Adipocyte (in vitro differentiated cells): ENCODE data around the gene KCNIP1.

Experiments used
- DNase-seq: peaks from one replicate; pipeline ENCODE4 v3.0.0-alpha.2; 2015; ENCODE audit warnings: low read depth
- H3K27me3 ChIP-seq: replicated peaks from 2 replicates; pipeline ENCODE4 v1.7.0; 2013; ENCODE audit warnings: mild to moderate bottlenecking, low read length, moderate library complexity; ENCODE audit not compliant: control insufficient read depth, insufficient read depth
- H3K36me3 ChIP-seq: 2 replicates; pipeline ENCODE4 v1.7.0; 2013; ENCODE audit warnings: low read length, mild to moderate bottlenecking, moderate library complexity; ENCODE audit not compliant: control insufficient read depth, insufficient read depth, severe bottlenecking
- H3K4me1 ChIP-seq: 2 replicates; pipeline ENCODE4 v1.7.0; 2013; ENCODE audit warnings: mild to moderate bottlenecking, low read length, moderate library complexity; ENCODE audit not compliant: control insufficient read depth, insufficient read depth
- H3K4me3 ChIP-seq: 2 replicates; pipeline ENCODE4 v1.7.0; 2013; ENCODE audit warnings: mild to moderate bottlenecking, low read length, moderate library complexity
- H3K9ac ChIP-seq: 2 replicates; pipeline ENCODE4 v1.7.0; 2013; ENCODE audit warnings: mild to moderate bottlenecking, low read length, moderate library complexity
- H3K9me3 ChIP-seq: 2 replicates; pipeline ENCODE4 v1.7.0; 2013; ENCODE audit warnings: mild to moderate bottlenecking, low read length, moderate library complexity; ENCODE audit not compliant: control insufficient read depth

The KCNIP1 gene

DNA sequence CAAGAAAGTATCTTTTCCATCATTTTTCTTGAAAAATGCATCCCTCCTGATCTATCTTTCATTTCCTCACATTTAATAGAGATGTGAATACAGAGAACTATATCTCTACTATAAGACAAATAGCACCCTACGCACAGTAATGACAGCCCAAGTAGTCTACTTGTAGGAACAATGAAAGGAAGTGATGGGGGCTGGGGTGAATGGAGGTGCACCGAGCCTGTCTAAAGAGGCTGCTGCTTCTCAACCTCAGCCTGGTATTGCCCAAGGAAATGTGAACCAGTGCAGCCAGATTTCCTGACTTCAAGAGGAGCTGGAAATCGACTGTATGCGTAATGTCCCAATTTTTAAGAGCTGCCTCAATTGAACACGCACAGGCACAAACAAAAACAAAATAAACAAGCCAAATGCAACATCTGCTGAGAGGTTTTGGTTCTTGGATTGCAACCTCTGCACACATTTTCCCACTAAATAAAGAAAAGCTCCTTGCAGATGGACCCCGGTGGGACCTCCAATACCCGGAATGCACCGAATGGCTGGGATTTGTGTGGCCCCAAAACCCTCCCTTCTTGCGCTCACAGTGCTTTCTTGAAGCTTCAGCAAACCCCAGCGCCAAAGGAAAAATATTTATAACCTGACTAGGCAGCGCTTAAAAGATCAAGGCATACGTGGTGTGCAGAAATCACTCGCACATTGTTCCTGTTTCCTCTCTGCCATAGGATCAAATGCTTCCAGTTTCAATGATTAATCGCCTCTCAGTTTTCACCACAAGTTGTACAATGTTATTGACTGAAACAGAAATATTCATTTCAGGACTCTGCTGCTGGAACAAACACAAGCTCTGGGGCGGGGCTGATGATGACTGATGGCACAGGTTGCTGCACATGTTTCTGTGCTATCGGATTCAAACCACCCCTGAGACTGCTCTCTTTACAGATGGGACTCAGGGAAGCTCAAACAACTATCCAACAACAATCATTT lies 68.3 kb downstream of the KCNIP1 start:
- Histone ChIP-seq H3K4me1 (peaks cover 12% of the 10 kb centered on the region), H3K36me3 (no peaks in the 10 kb centered on the region), H3K9me3 (peaks cover 8% of the 10 kb centered on the region), H3K4me3 (no peak overlapping the region), H3K9ac (no peak overlapping the region), H3K27me3 (peaks cover 58% of the 10 kb centered on the region)
- peak; percentile 1 for DNase-seq

DNA sequence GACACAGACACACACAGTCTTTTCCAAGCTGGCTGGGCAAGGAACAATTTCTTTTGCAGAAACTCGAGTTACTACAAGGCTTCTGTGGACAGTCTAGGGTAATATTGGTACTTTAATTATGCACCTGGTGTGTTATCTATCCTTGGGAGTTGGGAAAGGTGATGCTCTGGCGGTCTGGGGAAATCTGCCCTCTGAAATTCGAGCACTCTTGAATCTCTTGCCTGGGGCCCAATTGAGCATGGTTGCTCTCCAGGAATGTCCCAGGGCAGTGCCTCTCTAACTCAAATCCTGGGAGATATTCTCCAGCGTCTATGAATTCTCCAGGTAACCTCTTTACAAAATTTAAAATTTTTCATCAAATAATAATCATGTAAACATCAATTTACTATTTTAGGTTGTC lies 69.3 kb downstream of the KCNIP1 start:
- H3K4me3 ChIP-seq = no peak overlapping the region
- peaks cover 8% of the 10 kb centered on the region for H3K9me3 ChIP-seq
- peaks cover 12% of the 10 kb centered on the region for H3K4me1 ChIP-seq
- DNase-seq = no peak
- no peaks in the 10 kb centered on the region for H3K36me3 ChIP-seq
- H3K9ac ChIP-seq = no peak overlapping the region
- peaks cover 59% of the 10 kb centered on the region for H3K27me3 ChIP-seq

DNA sequence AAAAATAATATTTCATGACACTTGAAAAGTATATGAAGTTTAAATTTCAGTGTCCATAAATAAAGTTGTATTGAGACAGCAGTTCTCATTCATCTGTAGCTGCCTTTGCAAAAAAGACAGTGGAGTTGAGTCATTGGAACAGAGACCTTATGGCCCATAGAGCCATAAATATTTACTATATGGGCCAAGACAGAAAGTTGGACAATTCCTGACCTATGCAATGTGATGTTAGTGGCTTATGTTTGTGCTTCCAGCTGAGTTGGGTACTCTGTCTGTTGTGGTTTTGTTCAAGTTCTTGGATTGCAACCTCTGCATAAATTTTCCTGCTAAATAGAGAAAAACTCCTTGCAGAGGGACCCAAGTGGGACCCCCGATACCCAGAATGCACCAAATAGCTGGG lies 69.8 kb downstream of the KCNIP1 start:
- H3K27me3 ChIP-seq = peaks cover 59% of the 10 kb centered on the region
- H3K4me3 ChIP-seq = no peak overlapping the region
- peaks cover 12% of the 10 kb centered on the region for H3K4me1 ChIP-seq
- H3K9me3 ChIP-seq = peaks cover 11% of the 10 kb centered on the region
- no peak overlapping the region for H3K9ac ChIP-seq
- no peak for DNase-seq
- no peaks in the 10 kb centered on the region for H3K36me3 ChIP-seq

DNA sequence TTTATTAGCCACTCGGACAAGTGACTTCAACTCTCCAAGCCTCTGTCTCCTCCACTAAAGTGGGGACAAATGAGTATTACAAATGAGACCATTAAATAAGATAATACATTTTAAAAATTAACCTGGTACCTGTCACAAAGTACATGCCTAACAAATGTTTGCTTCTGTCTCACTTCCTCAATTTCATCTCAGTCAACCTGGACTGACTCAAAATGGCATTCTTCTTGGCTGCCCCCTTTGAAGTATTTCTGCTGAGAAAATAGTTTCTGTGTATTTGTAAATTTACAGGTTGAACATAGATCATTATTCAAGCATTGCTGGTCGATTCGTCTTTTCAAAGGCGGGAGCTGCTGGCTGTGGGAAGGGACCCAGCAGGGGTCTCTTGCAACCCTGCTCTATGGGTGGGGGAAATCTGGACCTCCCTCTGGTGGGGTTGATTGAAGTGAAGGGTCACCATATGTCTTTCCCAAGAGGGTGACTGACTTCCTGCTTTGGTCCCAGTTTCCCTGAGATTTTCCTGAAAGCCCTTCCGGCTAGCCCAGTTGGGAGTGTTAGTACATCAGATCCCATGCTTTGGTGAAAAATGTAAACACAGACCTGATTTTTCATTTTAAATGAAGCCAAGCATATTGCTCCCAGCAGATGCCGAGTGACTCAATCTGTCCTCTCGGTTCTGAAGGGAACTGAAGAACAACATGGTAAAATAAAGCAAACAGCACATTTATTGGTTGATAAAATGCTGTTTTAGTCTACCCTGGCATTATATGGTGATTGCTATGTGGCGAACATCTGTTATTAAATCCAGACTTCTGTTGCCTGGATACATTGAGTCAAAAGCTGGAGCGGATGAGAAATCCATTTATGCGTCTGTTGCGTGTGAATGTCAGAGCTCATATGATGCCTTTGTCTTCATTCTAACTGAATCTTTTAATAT lies 73.0 kb downstream of the KCNIP1 start:
- H3K9me3 ChIP-seq = peaks cover 20% of the 10 kb centered on the region
- peaks cover 59% of the 10 kb centered on the region for H3K27me3 ChIP-seq
- H3K9ac ChIP-seq = no peak overlapping the region
- H3K36me3 ChIP-seq = no peaks in the 10 kb centered on the region
- DNase-seq = peak; percentile 16
- peaks cover 6% of the 10 kb centered on the region for H3K4me1 ChIP-seq
- no peak overlapping the region for H3K4me3 ChIP-seq

DNA sequence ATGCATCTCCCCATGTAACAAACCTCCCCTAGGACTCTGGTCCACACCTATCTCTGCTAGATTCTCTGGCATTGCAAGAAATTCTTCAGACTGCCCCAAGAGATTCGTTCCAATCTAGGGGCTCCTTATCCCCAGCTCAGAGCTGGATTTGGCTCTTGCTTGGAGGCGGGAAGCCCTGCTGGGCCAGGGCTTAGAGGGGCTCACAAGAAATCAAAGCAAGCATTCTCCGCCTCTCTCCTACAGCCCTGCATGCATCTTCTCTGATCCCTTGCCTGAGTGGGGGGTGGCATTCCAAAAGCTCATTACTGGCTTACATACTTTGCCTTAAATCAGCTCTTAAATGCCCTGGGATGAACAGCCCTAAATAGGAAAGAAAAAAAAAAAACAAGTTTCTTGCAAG lies 75.8 kb downstream of the KCNIP1 start:
- H3K4me1 ChIP-seq = no peaks in the 10 kb centered on the region
- peaks cover 23% of the 10 kb centered on the region for H3K9me3 ChIP-seq
- H3K36me3 ChIP-seq = no peaks in the 10 kb centered on the region
- H3K9ac ChIP-seq = no peak overlapping the region
- DNase-seq = no peak
- H3K4me3 ChIP-seq = no peak overlapping the region
- H3K27me3 ChIP-seq = peaks cover 56% of the 10 kb centered on the region

DNA sequence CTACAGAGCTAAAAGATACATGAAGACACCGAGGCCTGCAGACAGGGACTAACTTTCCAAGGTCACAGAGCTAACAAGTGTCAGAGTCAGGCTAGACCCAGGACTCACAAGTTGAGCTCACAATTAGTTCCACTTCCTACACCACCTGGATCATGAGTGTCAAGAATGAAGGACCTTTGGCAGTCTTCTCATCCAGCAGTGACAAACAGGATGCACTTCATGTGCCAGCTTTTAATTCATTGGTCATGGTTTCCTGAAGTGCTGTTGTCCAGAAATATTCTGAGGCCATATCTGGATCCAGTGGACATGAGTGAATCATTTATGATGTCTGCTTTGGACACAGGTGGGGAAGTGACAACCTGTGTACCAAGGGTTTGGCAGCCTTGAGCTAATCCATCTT lies 77.4 kb downstream of the KCNIP1 start:
- H3K36me3 ChIP-seq = no peaks in the 10 kb centered on the region
- peaks cover 47% of the 10 kb centered on the region for H3K27me3 ChIP-seq
- H3K9ac ChIP-seq = no peak overlapping the region
- no peaks in the 10 kb centered on the region for H3K4me1 ChIP-seq
- no peak for DNase-seq
- H3K4me3 ChIP-seq = no peak overlapping the region
- peaks cover 15% of the 10 kb centered on the region for H3K9me3 ChIP-seq

DNA sequence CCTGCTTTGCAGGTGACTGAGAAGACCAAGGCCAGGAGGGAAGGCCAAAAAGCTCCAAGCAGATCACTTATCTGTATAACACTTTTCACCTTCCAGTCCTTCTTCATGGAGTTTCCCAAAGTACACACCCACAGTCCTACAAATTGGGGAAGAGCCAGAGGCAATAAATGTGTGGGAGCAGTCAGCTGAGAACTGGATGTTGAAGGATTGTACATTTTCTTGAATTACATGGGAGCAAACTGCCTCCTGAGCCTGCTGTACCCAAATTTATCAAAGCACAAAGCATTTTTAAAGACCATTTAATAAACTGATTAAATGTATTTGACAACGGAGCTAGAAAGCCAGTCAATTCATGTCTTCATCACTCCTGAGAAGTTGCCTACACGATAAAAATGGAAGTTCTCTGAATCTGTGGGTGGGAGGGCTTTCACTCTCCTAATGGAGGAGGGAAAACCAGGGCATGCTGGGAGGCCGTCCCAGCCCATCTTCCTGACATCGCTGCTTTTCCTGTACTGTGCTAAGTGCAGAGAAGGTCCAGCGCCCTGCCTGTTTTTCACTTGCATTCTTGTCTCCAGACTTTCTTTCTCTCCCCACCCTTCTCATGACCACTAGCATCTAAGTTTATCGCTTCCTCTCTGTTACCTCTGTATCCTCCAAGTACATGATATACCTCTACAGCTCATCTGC lies 79.0 kb downstream of the KCNIP1 start:
- Histone ChIP-seq H3K4me1 (no peaks in the 10 kb centered on the region), H3K9ac (no peak overlapping the region), H3K27me3 (peaks cover 48% of the 10 kb centered on the region), H3K9me3 (peaks cover 18% of the 10 kb centered on the region), H3K36me3 (no peaks in the 10 kb centered on the region), H3K4me3 (no peak overlapping the region)
- no peak for DNase-seq

DNA sequence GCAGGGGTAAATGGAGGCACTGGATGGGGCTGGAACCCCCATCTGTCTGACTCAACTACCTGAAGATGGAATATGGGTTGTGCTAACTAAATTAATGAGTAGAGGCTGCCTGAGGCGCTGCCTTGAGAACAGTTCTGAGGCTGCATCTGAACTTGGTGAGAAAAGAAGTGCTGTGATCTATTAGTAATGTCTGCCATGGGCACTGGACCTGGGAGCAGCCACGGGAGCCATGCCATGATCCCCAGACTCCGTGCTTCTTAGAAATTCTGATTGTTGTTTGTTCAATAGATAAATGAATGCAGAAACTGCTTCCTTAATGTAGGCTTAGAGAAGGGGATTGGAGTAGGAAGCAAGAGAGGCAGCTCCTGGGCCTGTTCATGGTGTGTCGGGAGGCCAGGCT lies 80.2 kb downstream of the KCNIP1 start:
- Histone ChIP-seq H3K4me1 (no peaks in the 10 kb centered on the region), H3K9me3 (peaks cover 12% of the 10 kb centered on the region), H3K27me3 (peaks cover 52% of the 10 kb centered on the region), H3K36me3 (no peaks in the 10 kb centered on the region), H3K4me3 (no peak overlapping the region), H3K9ac (no peak overlapping the region)
- DNase-seq = no peak

DNA sequence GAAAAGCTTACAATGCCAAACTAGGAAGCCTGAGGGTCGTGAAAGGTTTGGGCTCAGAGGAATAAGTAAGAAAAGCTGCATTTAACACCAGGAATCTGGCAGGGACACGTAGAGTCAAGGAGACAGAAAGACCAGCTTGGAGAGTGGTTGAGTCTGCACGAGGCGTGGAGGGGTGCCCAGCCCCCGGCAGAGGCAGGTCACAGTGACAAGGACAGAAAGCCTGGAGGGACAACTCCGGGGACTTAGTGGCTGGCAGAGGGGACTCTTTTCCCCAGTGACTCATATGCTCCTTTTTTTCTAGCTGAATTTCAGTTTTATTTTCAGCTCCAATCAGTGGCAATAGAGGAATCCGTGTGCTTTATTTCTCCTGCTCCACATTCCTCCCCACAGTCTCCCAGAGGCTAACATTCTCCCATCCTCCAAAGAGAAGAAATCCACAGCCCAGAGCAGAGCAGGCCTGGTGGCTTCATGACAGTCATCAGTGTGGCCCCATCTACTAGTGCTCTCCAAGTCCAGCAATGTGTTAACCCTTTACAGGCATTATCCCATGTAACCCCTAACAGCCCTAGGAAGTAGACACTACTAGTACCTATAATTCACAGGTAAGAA lies 80.7 kb downstream of the KCNIP1 start:
- H3K4me3 ChIP-seq = no peak overlapping the region
- H3K4me1 ChIP-seq = no peaks in the 10 kb centered on the region
- H3K36me3 ChIP-seq = no peaks in the 10 kb centered on the region
- no peak overlapping the region for H3K9ac ChIP-seq
- DNase-seq = no peak
- peaks cover 8% of the 10 kb centered on the region for H3K9me3 ChIP-seq
- H3K27me3 ChIP-seq = peaks cover 48% of the 10 kb centered on the region

DNA sequence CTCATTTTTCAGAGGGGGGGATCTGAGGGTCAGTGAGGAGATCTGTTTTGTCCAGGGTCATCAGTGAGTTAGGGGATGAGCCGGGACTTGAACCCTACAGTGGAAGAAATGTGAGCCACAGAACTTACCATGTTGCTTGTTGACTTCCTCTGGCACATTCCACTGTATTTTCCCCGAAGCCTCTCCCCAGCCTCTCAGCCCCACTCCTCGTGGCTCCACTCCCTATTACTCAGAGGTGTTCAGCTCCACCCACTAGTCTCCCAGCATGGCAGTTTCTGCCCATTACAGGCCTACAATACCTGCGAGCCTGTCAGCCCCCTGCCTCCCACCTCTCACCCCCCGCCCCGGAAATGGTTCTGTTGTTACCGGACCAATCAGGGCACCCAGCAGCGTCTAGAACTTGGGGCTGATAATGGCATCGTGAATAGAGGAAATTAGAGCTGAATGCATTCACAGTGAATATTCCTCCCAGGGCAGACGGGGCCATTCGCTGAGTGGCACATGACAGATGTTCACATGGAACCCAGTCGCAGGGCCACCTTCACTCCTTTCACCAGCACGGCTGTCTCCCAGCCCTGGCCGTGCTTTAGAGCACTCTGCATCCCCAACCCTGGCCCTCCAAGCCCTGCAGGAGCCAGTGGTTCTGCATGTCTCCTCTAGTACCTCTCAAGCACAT lies 81.6 kb downstream of the KCNIP1 start:
- Histone ChIP-seq H3K4me1 (no peaks in the 10 kb centered on the region), H3K36me3 (no peaks in the 10 kb centered on the region), H3K27me3 (peaks cover 47% of the 10 kb centered on the region), H3K4me3 (no peak overlapping the region), H3K9ac (no peak overlapping the region), H3K9me3 (peaks cover 7% of the 10 kb centered on the region)
- no peak for DNase-seq
